Transverse colon (tissue), 4 donors: Measurements from ENCODE around the gene PTK7.

ENCODE experiments used
- POLR2A ChIP-seq: fragments of 450-650 bp; IDR thresholded peaks from one replicate; pipeline ENCODE4 v1.6.1; 2016; ENCODE audit warnings: antibody characterized with exemption, mild to moderate bottlenecking, moderate library complexity
- POLR2AphosphoS5 ChIP-seq, 3 donors: sonication (generic); formaldehyde crosslinking; IDR thresholded peaks; one replicate each; pipeline ENCODE4 v1.6.1; 2016; ENCODE audit warnings: antibody characterized with exemption in 3 of 3
- TF ChIP-seq, protein P1 (sequence below), 5 experiments: fragments of 200-600 bp in 3 of 5; fragments of 450-650 bp in 2 of 5; sonication (generic) in 3 of 5; IDR thresholded peaks; 1 replicate in 2 of 5; 2 replicates in 3 of 5; pipeline ENCODE4 v1.5.1; 2016 to 2017; ENCODE audit warnings: antibody characterized with exemption in 5 of 5, inconsistent platforms in 3 of 5, mild to moderate bottlenecking in 2 of 5, moderate library complexity in 1 of 5

DNA sequence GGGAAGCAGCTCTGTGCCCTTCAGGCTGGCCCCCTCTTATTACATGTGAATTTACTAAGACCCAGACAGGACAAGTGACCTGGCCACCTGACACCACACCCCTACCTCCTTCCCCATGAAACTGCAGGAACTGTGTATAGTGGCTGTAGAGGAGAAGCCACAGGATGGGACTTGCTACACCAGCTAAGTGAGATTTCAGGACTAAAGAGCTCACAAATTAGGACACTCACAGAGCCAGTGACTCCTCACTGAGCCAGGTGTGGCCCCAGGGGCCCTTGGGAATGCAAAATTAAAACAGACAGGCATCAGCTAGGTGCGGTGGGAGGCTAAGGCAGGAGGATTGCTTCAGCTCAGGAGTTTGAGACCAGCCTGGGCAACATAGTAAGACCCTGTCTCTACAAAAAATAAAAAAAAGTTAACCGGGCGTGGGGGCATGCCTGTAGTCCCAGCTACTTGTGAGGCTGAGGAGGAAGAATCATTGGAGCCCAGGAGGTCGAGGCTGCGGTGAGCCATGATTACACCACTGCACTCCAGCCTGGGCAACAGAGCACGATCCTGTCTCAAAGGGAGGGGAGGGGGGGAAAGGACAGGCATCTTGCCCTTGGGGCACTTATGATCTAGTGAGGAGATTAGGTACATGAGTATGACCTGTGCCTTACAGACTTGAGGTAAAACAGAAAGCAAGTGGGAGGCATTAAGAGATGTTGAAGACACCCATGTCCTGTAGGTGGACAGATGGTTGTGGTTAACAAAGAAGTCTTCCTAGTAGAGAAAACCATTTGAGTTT lies 71.8 kb downstream of the PTK7 start:
- TF ChIP-seq, protein P1, sequence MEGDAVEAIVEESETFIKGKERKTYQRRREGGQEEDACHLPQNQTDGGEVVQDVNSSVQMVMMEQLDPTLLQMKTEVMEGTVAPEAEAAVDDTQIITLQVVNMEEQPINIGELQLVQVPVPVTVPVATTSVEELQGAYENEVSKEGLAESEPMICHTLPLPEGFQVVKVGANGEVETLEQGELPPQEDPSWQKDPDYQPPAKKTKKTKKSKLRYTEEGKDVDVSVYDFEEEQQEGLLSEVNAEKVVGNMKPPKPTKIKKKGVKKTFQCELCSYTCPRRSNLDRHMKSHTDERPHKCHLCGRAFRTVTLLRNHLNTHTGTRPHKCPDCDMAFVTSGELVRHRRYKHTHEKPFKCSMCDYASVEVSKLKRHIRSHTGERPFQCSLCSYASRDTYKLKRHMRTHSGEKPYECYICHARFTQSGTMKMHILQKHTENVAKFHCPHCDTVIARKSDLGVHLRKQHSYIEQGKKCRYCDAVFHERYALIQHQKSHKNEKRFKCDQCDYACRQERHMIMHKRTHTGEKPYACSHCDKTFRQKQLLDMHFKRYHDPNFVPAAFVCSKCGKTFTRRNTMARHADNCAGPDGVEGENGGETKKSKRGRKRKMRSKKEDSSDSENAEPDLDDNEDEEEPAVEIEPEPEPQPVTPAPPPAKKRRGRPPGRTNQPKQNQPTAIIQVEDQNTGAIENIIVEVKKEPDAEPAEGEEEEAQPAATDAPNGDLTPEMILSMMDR (IDR thresholded peaks at IDR 0.05): no peak
- TF ChIP-seq POLR2AphosphoS5 (IDR thresholded peaks at IDR 0.05): no peak
- TF ChIP-seq POLR2A: no peak
